OCI-LY3 (cell line): ENCODE results near the gene TNFAIP8L1.

Experiments
- EZH2phosphoT487 ChIP-seq: fragments of 200-600 bp; shearing (Covaris generic); IDR thresholded peaks from 2 replicates; pipeline ENCODE4 v1.6.1; 2018; ENCODE audit warnings: antibody characterized with exemption, mixed run types, low read depth
- TF ChIP-seq, protein P1 (sequence below): fragments of 200-600, 300-600 bp; sonication (generic); IDR thresholded peaks from 2 replicates; pipeline ENCODE4 v1.5.1; 2014; ENCODE audit warnings: antibody characterized with exemption, low read length, low read depth

DNA sequence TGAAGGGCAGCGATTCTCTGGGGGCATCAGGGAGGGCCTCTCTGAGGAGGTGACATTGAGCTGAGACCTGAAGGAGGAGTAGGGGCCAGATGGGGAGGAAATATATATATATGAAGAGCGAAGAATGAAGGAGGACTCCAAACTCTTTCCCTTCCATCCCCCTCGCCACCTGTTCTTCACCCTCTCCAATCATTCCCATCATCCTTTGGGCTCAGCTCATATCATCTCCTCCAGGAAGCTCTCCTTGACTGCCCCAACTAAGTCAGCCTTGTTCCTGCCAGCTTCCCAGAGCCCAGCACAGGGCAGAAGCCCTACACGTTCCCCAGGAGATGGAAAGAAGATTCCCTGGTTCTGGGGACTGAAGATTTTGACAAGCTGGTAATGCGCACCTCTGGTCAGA is 46.9 kb upstream of the TNFAIP8L1 start:
- TF ChIP-seq, protein P1, sequence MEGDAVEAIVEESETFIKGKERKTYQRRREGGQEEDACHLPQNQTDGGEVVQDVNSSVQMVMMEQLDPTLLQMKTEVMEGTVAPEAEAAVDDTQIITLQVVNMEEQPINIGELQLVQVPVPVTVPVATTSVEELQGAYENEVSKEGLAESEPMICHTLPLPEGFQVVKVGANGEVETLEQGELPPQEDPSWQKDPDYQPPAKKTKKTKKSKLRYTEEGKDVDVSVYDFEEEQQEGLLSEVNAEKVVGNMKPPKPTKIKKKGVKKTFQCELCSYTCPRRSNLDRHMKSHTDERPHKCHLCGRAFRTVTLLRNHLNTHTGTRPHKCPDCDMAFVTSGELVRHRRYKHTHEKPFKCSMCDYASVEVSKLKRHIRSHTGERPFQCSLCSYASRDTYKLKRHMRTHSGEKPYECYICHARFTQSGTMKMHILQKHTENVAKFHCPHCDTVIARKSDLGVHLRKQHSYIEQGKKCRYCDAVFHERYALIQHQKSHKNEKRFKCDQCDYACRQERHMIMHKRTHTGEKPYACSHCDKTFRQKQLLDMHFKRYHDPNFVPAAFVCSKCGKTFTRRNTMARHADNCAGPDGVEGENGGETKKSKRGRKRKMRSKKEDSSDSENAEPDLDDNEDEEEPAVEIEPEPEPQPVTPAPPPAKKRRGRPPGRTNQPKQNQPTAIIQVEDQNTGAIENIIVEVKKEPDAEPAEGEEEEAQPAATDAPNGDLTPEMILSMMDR = no peak
- no peak for TF ChIP-seq EZH2phosphoT487
